Measurements from ENCODE around the gene SH3BP2.

Gene SH3BP2

DNA sequence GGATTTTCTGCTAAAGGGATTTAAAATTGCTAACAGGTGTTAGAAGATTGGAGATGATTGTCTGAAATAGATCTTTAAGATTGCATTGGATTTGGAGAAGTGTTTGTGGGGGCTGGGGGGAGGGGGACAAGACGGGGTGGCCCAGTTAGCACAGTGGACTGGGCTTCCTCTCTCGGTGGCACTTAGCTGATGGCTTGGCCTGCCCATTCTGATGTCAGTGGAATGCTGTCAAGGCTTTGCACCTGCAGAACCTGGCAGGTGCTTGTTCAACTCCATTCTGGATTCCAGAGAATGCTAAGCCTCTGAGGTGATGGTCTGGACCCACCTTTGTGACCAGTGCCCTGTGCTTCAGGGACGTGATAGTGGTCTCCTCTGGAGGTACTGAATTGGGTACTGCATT lies 94.5 kb downstream of the SH3BP2 start:
- no peak for DNase-seq

- DNase-seq, result no peak
Observed at GRCh38 chr4:2888886-2889285, 96.0 kb downstream of the SH3BP2 start.

Data from stimulated activated naive CD4-positive, alpha-beta T cell (primary cell).